GM12892 (cell line): Measurements from ENCODE around the gene B4GALT2.

Source experiments
- POLR2A ChIP-seq: IDR thresholded peaks from 2 replicates; pipeline ENCODE4 v1.6.1; 2011; ENCODE audit warnings: low read depth, low read length, control low read depth
- POLR2AphosphoS5 ChIP-seq: IDR thresholded peaks from 2 replicates; pipeline ENCODE4 v1.6.1; 2011; ENCODE audit warnings: low read depth, low read length, control low read depth

- TF ChIP-seq POLR2AphosphoS5: no peak
- TF ChIP-seq POLR2A: no peak
These were observed 32.0 kb downstream of the B4GALT2 start for GRCh38 chr1:44010935-44011471.
